ENCODE results near the gene SERPINB6.
"Not testable (repeated sequence)": the region's sequence is repeated elsewhere in the genome, so short reads cannot be mapped to it uniquely, and the experiment has no call there.

Gene SERPINB6

GRCh38 chr6:2999618-3000557, 28.5 kb upstream of the SERPINB6 start, which contains the start of gene NQO2:
Gene NQO2 (plus strand): TSS chr6:2999894. CDS start chr6:3006553, 6,659 bp downstream.
- no peak for DNase-seq (ENCODE audit: low read depth)

- DNase-seq (ENCODE audit: low read depth) = peak; percentile 94
Measured at GRCh38 chr6:2998998-2999617, 27.7 kb upstream of the SERPINB6 start.

DNA sequence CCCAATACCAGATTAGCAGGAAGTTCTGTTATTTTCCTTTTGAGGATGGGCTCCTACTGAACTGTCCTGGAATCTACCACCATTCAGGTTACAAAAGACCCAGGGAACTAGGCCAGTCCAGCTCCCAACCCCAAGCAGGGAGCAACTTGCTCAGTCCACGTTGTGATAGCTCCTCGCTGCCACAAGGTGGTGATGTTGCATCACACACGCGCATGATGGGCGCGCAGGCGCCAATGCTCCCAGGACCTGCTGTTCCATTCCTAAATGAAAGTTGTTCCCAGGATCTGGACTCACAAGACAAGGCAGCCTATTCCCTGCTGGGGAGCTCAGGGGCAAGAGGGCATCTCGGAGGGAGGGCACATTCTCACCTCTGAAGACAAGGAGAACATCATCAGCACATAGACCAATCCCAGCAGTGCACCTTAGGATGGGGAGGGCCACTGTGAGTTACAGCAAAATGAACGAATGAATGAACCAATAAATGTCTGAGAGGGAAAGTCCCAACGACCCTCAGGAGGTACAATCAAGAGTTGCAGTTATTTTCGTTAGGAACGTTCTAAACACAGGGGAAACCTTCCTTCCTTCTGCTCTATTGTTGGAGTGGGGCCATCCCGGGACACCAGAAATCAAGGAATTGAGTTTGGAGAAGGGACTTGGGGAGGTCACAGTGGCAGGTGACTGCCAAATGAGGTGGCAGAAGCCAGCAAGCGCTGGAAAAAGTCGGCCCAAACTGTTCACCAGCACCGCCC, 27.1 kb upstream of the SERPINB6 start:
- DNase-seq (ENCODE audit: low read depth) = not testable (repeated sequence)

GRCh38 chr6:2993755-2994317, 22.5 kb upstream of the SERPINB6 start:
- peak; percentile 82 for DNase-seq (ENCODE audit: low read depth)

DNA sequence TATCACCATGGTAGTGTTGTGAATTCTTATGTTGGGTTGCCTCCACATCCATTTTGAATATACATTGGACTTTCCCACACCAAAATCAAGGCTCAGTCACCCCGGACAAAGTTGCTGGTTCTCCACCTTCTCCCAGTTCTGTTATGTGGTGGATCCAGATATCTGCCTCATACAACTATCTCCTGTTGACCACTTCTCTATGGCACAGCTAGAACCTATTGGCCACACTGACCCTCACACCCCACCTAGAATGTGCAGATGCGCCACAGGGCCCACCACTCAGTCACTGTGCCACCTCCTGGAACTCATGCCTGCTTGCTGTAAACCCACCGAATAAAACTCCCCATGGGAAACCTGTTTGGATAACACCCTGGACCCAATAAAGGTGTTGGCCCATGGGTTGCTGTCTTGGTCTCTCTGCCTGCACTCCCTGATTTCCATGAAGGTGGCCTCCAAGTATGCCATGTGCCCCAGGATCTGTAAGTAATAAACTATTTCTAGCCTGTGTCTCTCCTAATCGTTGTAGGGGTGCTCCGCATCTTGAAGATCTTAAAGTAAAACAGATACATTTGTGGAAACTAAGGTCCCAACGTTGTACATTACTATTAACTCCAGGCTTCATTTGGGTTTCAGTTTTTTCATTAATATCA, 21.1 kb upstream of the SERPINB6 start:
- DNase-seq (ENCODE audit: low read depth) = no peak

- DNase-seq (ENCODE audit: low read depth) = no peak
Measured at GRCh38 chr6:2990932-2991506, 19.7 kb upstream of the SERPINB6 start.

DNA sequence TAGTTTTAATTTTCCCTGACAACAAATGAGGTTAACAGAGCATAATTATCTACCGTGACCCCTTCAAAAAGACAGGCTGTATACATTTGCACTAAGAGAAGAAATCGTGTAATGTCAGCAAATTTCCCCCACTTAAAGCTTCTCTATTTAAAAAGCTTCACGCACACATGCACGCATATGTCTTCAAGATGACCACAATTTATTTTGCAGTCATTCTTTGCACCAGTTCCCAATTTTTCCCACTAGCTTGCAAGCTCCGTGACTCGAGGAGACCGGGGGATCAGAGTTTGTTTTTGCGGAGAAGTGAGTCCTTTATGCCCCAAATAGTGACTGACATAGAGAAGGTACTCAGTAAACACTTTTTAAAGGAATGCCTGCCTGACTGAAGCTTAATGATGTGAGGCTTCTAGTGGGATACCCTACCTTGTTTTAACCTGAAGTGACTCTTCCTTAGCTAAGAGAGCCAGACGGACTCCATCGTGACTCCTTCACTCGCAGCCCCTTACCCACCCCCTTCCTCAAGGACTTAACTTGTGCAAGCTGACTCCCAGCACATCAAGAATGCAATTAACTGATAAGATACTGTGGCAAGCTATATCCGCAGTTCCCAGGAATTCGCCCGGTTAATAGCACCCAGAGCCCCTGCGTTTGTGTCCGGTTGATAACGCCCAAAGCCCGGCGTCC, 19.0 kb upstream of the SERPINB6 start:
- DNase-seq (ENCODE audit: low read depth) = peak; percentile 89

DNA sequence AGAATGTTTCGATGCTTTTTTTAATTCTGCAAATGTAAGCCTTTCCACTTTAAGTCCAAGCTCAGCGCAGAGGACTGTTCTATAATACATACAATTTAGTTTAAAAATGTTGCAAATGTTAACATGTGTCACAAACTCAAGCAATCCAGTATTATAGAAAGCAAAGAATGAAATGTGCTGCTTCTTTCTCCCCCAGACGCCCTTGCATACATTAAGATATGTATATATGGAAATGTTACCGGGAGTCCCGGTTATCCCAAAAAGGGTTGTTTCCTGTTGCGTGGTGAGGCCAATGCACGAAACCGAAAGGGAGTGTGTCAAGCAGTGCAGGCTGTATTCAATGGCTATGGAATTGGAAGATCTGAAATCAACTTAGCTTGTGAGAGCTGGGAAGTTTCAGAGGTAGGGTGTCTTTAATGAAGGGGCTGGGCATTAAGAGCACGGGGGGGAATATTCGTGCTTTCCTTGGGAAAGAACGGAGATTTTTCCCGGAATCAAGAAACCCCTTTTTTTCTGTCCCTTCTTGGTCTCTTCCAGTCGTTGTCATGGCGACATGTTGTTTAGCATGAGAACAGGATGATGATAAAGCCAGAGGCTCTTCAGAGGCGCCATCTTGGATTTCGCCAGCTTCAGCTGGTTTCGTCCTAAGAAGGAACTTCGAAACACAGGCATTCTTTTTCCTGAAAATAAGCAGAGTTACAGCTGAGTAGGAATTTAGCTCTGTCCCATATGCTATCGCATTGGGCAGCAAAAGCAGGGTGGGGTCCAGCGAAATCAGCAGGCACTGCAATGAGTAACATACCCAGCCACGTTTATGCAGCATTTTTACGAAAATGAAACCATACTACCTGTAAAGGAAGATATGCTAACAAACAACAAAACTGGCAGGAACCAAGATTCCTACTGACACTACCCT, 18.2 kb upstream of the SERPINB6 start:
- peak; percentile 99 for DNase-seq (ENCODE audit: low read depth)

- peak; percentile 81 for DNase-seq (ENCODE audit: low read depth)
Measured at GRCh38 chr6:2988426-2989331, 17.3 kb upstream of the SERPINB6 start.

GRCh38 chr6:2988094-2988425, 16.7 kb upstream of the SERPINB6 start:
- DNase-seq (ENCODE audit: low read depth) = no peak

GRCh38 chr6:2986722-2987221, 15.4 kb upstream of the SERPINB6 start:
- peak; percentile 87 for DNase-seq (ENCODE audit: low read depth)

DNA sequence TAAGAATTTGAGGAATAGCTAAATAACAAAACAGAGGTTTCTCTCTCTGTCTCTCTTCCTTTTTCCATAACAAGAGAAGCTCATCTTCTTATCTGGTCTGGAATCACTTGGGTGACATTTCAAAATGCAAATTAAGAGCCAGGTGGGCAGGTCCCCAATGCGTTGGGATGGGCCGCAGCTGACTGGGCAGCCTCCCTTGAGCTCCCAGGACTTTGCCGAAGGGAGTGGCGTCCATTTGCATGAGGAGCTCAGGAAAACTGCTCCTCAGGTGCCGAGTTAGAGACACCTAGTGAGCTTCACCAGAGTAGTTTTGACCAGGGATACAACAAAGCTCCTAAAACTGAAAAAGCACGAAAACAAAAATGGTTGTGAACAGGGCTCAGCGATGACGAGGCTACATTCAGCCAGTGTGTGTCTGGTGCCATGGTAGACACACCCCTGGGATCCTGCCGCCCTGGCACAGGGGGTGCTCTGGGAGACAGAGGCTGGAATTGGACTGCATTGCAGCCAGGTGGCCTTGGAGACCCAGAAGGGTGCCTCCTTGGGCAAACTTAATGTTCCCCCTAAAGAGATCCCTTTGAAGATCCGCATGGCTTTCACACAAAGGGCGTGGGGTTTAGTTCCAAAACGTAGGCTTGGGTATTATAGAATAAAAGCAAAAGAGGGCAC, 13.5 kb upstream of the SERPINB6 start:
- DNase-seq (ENCODE audit: low read depth) = no peak

DNA sequence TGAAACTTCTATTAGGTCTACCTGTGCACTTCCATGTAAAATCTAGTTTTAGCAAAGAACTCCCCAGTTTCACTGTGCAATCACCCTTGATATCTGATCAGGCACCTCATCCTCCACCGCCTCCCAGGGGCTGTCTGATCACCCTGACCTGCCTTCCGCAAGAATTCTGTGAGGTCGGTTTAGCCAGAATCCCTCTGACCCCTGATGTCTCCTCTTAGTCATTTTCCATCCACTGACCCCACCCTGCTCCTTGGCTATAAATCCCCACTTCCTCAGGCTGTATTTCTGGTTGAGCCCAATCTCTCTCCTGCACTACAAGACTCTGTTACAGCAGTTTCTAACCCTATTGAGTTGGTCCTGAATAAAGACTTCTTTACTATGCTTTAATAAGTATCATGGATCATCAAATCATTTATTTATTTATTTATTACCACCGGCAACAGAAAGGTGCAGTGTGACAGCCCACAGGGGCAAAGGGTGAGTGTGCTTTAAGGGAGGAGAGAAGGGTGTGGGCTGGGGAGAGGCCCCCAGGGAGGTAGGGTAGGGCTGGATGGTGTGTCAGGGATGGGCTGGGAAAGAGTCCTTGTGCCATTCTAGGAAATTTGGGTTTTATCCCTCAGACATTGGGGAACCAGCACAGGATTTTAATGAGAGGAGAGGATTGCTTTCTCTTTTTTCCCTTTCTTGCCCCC, 11.2 kb upstream of the SERPINB6 start:
- DNase-seq (ENCODE audit: low read depth) = no peak

DNA sequence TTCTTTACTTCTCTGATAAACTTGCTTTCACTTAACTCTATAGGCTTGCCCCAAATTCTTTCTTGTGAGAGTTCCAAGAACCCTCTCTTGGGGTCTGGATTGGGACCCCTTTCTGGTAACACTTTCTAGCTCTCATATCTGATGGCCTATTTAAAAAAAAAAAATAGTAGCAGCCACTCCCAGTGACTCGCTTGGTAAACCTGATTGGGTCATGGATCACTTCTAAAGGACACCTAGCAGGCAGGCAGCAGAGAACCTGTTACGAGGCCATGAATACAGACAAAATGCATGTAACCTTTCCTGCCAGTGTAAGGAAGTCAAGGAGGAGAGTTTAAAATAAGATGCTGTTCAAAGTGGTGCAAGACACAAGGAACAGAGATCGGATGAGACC, 9.1 kb upstream of the SERPINB6 start:
- DNase-seq (ENCODE audit: low read depth) = no peak

GRCh38 chr6:2979819-2980464, 8.6 kb upstream of the SERPINB6 start:
- DNase-seq (ENCODE audit: low read depth) = peak; percentile 78

DNA sequence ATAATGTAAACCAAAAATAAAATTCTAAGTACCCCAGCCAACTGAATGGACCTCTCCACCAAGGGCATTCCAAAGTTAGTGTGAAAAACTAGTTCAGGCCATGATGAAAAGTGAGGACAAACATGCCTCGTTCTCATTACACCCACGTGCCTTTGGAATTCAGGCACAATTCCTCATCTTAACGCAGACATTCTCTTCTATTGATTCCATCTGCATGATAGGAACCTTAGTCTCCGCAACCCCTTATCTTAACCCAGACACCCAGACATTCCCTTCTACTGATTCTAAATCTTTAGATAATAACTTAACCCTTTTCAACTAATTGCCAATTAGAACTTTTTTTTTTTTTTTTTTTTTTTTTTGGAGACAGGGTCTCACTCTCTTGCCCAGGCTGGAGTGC, 7.6 kb upstream of the SERPINB6 start:
- DNase-seq (ENCODE audit: low read depth) = peak; percentile 15

Measured in amniotic epithelial cell (primary cell).